Amniotic epithelial cell (primary cell): Measurements from ENCODE around the gene DMRTC1.
"Not testable (repeated sequence)": the region's sequence is repeated elsewhere in the genome, so short reads cannot be mapped to it uniquely, and the experiment has no call there.

Source experiments
- DNase-seq: peaks from one replicate; pipeline ENCODE4 v3.0.0-alpha.2; 2010; ENCODE audit warnings: low read depth

Gene DMRTC1

DNA sequence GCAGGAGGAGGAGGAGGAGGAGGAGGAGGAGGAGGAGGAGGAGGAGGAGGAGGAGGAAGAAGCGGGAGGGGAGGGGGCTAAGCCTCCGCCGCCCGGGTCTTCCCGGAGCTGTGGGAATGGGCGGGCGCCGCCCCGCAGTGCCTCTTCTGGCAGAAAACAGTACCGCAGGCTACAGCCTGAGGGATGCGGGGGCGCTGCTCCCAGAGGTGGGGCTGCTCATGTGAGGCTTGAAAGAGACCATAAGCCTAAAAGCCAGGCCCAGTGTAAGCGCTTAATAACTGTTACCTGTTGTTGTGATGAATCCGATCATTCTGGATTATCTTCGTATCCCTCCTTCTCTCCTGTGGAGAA is at the start of gene DMRTC1:
Gene DMRTC1, minus strand, starts transcription at position 19 of the 351 bp plus-strand sequence. CDS start 68,143 bp downstream, outside the sequence.
- DNase-seq: not testable (repeated sequence)

DNA sequence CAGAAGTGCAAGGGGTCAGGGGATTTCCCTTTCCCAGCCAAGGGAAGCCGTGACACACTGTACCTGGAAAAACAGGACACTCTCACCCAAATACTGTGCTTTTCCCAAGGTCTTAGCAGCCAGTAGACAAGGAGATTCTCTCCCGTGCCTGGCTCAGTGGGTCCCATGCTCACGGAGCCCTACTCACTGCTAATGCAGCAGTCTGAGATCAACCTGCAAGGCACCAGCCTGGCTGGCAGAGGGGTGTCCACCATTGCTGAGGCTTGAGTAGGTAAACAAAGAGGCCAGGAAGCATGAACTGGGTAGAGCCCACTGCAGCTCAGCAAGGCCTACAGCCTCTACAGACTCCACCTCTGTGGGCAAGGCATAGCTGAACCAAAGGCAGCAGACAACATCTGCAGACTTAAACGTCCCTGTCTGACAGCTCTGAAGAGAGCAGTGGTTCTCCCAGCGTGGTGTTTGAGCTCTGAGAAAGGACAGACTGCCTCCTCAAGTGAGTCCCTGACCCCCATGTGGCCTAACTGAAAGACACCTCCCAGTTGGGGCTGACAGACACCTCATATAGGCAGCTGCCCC is 37.3 kb upstream of the DMRTC1 start:
- not testable (repeated sequence) for DNase-seq

DNA sequence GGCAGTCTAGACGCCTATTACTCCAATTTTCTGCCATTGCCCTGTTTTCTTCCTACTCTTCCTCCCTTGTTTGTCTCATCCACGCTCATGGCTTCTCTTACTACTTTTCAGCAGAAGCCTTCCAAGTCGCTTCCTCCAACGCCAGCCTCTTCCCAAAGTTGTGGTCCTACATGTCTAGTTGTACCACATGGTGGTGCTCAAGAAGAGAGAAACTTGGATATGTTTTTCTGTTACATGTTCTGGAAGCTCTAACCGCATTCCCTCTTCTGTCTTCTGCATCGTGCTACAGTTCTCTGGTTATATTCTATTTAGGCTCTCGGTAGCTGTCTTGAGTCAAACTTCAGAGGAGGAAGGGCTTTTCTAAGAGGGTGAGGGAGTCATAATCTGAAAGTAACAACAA is 31.2 kb upstream of the DMRTC1 start:
- DNase-seq: not testable (repeated sequence)

- not testable (repeated sequence) for DNase-seq
Observed at GRCh38 chrX:72971859-72972258, 28.2 kb upstream of the DMRTC1 start.

DNA sequence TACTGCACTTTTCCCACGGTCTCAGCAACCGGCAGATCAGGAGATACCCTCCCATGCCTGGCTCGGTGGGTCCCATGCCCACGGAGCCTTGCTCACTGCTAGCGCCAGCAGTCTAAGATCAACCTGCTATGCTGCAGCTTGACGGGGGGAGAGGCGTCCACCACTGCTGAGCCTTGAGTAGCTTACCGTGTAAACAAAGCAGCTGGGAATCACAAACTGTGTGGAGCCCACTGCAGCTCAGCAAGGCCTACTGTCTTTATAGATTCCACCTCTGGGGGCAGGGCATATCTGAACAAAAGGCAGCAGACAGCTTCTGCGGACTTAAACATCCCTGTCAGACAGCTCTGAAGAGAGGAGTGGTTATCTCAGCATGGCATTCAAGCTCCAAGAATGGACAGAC is 16.3 kb upstream of the DMRTC1 start:
- not testable (repeated sequence) for DNase-seq

DNA sequence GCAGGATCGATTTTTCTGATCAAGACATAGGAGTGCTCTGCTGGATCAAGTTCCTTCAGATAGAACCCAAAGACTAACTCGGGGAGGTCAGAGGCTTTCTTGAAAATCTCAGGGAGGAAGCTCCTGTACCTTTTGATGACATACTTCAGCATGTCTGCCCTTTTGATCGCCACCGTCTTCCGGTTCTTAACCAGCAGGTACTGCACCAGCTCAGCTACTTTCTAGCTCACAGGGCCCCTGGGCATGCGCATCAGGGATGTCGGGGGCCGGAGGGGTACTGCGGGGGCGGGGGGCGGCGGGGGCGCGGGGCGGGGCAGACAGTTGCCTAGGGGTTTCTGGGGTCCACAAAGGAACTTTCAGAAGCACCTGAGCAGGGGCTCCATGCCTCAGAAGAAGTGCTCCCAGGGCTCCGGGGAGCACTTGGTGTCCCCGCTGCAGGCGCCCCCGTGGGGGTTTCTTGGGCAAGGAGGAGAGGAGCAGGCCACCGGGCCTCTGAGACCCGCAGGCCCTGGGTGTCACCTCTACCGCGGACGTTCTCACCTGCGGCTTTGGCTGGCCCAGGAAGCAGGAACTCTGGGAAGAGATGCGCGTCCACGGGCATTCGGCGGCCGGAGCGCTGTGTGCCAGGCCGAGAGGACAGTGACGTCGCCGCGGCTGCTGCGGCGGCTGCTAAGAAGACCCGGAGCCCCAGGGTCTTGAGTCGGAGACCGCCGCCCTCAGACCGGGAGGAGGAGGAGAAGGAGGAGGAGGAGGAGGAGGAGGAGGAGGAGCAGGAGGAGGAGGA is 410 bp downstream of the DMRTC1 start:
- DNase-seq: not testable (repeated sequence)

DNA sequence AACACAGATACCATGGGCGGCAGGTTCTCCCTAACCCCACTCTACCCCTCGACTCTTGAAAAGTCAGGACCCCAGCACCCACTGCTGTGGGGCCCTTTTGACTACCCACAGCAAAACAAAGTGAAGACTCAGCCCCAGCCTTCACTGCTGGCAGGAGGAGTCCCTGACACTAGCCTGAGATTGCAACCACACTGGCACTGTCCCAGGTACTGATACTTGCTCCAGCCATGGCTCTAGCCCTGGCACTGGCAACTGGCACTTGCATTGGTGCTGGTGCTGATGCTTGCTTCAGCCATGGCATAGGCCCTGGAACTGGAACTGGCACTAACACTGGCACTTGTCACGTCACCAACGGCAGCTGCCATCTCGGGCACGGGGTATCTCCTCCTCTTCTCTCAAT is 1.4 kb downstream of the DMRTC1 start:
- DNase-seq: not testable (repeated sequence)

DNA sequence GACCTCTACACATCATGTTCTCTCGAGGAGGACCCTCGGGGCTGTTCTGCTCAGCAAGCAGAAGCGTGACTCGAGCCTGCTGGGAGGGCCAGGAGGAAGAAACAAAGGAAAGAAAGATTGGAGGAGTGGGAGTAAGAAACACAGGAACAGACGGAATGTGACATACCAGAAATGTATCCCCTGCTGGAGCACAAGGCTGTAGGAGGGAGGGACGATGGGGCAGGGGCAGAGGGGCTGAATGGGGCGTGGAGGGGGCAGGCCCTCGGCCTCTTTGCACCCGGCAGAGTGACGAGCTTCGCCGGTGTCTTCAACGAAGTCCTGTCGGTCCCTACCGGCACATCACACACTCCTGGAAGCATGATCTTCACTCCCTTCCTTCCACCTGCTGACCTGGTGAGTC is 5.7 kb downstream of the DMRTC1 start, which contains the start of gene FAM236A:
Gene FAM236A, plus strand, starts transcription at position 301 of the 400 bp plus-strand sequence. Its CDS starts 57 bp downstream, at position 358.
- not testable (repeated sequence) for DNase-seq

GRCh38 chrX:72936882-72937455 is 6.7 kb downstream of the DMRTC1 start:
- DNase-seq: not testable (repeated sequence)

DNA sequence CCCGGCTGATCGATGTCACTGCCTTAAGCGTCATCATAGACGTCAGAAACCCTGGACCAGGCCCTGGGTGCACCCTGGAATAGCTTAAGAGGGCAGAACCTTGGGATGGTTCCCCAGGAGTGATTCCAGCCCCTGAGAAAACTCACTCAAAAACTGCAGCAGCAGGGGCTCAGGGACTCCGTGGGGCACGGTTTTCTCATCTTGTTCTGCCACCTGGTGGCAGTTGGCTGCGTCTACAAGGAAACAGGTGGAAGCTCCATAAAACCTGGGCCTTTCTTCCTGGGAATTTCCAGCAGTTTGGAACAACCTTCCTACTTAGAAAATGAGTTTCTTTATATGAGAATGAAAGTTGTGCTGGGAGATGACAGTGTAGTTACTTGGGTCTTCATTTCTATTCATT is 7.2 kb downstream of the DMRTC1 start:
- DNase-seq: not testable (repeated sequence)

DNA sequence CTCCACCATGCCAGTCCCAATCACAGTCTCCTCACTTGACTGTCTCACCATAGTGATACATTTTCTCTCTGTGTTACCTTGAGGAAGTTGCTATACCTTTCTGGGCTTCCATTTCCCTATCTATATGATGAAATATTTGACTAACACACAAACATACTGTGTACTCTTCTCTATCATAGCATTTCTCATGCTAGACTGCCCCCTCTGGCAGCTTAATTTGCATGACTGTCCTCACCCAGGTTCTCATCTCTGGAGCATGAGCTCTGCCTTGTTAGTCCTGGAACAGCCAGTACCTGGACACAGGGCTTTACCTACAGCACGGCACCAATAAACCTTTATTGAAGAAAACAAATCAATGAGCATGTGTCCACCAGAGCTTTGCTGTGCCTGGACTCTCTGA is 11.4 kb downstream of the DMRTC1 start:
- not testable (repeated sequence) for DNase-seq

DNA sequence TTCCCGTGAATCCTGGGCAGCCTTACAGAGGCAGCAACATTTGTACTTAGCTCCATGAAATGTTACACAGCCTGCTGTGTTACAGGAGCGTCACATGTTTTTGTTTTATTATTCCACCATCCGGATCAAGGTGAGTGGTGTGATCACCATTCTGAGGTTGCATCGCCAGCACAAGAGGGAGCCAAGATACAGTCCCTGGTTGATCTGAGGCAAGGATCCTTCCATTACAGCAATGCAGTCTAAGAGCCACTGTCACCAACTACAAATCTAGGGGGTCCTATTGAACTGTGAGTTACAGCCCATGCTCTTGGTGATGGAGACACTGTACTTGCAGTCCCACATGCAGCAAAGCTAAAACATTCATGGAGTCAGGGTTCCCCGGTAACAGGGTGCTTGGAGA is 27.5 kb downstream of the DMRTC1 start:
- DNase-seq: not testable (repeated sequence)

- not testable (repeated sequence) for DNase-seq
Observed at GRCh38 chrX:72912315-72912714, 31.3 kb downstream of the DMRTC1 start, which contains the start of gene FAM236C. FAM236C (plus strand) TSS chrX:72912615; CDS start chrX:72912715, 100 bp downstream.

GRCh38 chrX:72889740-72890139 is 53.9 kb downstream of the DMRTC1 start:
- DNase-seq: not testable (repeated sequence)

DNA sequence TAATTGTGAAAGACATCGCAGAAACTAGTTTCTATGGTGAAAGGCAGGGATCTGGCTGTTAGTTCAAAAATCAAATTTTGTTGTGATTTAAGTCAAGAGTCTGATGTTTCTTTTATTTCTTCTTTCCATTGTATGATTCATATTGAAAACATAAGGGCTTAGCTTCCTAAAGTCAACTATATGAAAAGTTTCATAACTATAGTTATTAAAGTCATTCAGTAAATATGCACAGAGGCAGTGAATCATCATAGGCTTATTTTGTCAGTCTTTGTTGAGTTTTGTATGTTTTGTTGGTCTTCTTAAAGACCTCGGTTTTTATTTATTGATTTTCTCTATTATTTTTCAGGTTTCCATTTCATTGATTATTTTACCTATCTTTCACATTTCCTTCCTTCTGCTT is 60.7 kb downstream of the DMRTC1 start:
- not testable (repeated sequence) for DNase-seq

GRCh38 chrX:72837532-72837931 is 106.1 kb downstream of the DMRTC1 start:
- DNase-seq: not testable (repeated sequence)

DNA sequence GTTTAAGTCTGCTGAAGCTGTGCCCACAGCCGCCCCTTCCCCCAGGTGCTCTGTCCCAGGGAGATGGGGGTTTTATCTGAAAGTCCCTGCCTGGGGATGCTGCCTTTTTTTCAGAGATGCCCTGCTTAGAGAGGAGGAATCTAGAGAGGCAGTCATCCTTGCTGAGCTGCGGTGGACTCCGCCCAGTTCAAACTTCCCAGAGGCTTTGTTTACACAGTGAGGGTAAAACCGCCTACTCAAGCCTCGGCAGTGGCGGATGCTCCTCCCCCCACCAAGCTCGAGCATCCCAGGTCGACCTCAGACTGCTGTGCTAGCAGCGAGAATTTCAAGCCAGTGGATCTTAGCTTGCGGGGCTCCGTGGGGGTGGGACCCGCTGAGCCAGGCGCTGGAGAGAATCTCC is 112.9 kb downstream of the DMRTC1 start:
- not testable (repeated sequence) for DNase-seq
